Right forelimb (tissue), 1 donor: ENCODE results near the gene TMED4.
"Not testable (repeated sequence)": the region's sequence is repeated elsewhere in the genome, so short reads cannot be mapped to it uniquely, and the experiment has no call there.

Experiments used
- DNase-seq: peaks from one replicate; pipeline ENCODE4 v3.0.0-alpha.2; 2018

Gene TMED4

DNA sequence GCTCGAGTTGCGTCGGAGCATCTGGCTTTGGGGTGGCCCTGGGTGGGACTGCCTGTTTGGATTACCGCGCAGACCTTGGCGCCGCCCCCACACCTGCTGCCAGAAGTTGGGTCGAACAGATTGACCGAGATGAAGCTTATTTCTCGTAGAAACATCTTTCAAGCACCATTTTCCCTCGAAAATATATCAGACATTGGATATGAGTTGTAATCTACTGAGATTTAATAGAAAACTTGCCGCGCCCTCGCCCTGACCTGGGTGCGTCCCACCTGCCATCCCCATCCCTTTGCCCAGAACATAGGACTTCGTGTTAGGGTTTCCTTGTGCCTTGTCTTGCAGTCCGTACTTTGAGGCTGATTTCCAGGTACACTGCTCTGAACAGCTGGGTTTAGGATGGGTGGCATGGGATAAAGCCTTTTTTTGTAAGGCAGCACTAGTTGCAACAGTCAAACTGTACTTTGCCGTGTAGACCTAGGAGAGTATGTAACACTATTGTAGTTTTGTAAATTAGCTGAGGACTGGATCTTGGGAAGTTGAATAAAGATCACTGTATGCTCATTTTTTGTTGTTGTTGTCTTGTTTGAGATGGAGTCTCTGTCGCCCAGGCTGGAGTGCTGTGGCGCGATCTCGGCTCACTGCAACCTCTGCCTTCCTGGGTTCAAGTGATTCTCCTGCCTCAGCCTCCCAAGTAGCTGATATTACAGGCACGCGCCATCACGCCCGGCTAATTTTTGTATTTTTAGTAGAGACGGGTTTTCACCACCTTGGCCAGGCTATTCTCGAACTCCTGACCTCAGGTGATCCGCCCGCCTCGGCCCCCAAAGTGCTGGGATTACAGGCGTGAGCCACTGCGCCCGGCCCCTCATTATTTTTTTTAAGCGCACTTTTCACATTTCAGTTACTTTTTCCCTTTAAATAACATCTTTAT is 25.4 kb upstream of the TMED4 start:
- no peak for DNase-seq

DNA sequence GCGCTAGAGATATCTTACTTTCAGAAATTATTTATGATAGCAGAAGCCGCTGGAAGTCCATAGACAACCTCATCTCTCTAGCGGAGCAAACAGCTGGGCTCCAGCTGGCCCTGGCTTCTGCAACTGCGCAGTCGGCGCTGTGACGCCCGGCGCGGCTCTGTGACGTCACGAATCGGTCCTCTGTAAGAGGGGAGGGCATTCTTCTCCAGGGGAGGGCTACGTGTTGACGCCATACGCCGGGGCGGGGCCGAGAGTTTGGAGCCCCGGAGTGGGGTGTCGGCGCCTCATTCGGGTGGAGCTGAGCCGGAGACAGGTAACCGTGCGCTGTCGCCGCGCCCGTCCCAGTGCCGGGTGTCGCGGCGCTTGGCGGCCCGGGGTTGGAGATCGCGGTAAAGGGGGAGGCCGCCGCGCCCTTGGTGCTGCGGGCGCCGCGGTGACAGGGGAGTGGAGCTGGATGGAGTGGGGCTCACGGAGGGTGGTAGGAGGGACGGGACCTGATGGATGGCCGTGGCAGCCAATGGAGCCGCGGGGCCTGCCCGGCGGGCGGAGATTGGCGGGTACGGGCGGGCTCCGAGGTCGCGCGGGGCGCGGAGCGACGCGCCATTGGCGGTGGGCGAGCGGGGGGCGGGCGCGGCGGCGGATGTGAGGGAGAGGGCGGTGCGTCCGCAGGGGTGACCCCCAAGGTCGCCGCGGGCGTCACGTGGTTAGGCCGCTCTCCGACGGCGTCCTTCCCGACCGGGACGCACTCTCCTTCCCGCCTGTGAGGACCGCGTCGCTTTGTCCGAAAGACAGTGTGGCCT is 24.5 kb upstream of the TMED4 start, which contains the start of gene OGDH:
TSS of gene OGDH (plus strand) at position 287 of the 800 bp plus-strand sequence. CDS start 17,717 bp downstream, outside the sequence.
- DNase-seq: peak; percentile 99

DNA sequence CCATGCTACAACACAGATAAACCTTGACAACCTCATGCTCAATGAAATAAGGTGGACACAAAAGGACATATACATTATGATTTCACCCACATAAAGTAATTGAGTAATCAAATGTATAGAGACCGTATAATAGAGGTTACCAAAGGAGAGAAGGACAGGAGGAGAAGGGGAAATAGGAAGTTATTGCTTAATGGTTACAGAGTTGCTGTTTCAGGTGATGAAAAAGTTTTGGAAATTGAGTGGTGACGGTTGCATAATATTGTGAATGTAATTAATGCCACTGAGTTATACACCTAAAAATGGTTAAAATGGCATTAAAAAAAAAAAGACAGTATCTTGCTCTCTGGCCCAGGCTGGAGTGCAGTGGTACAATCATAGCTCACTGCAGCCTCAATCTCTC is 22.9 kb upstream of the TMED4 start:
- DNase-seq: no peak

DNA sequence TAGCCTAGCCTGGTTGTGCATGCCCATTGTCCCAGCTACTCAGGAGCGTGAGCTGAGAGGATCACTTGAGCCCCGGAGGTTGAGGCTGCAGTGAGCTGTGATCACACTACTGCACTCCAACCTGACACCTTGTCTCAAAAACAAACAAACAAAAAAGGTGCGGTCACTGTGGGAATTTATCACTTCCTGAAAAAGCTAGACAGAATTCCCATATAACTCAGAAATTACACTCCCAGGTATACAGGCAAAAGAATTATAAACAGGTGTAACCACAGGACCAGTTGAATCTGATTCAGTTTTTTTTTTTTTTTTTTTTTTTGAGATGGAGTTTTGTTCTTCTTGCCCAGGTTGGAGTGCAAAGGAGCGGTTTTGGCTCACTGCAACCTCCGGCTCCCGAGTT is 21.2 kb upstream of the TMED4 start:
- DNase-seq: no peak

DNA sequence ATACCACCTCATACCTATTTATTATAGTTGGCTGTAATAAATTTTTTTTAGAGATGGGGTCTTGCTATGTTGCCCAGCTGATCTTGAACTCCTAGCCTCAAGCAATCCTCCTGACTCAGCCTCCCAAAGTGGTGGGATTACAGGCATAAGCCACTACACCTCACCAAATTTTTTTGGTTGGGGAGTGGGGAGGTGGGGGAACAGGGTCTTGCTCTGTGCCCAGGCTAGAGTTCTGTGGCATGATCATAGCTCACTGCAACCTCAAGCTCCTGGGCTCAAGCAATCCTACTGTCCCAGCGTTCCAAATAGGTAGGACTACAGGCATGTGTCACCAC is 20.5 kb upstream of the TMED4 start:
- DNase-seq: no peak

DNA sequence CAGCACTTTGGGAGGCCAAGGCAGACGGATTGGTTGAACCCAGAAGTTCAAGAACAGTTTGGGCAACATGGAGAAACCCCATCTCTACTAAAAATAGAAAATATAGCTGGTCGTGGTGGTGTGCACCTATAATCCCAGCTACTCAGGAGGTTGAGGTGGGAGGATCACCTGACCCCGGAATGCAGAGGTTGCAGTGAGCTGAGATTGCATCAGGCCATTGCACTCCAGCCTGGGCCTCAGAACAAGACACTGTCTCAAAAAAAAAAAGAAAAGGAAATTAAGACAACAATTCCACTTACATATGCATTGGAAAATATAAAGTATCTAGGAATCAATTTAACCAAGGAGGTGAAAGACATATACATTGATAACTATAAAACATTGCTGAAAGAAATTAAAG is 17.2 kb upstream of the TMED4 start:
- no peak for DNase-seq

DNA sequence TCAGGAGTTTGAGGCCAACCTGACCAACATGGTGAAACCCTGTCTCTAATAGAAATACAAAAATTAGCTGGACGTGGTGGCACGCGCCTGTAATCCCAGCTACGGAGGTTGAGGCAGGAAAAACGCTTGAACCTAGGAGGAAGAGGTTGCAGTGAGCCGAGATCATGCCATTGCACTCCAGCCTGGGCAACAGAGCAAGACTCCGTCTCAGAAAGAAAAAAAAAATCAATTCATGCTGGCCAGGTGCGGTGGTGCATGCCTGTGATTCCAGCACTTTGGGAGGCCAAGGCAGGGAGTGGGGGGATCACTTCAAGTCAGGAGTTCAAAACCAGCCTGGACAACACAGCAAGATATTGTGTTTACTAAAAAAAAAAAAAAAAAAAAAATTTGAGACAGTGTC is 15.2 kb upstream of the TMED4 start:
- DNase-seq: not testable (repeated sequence)

DNA sequence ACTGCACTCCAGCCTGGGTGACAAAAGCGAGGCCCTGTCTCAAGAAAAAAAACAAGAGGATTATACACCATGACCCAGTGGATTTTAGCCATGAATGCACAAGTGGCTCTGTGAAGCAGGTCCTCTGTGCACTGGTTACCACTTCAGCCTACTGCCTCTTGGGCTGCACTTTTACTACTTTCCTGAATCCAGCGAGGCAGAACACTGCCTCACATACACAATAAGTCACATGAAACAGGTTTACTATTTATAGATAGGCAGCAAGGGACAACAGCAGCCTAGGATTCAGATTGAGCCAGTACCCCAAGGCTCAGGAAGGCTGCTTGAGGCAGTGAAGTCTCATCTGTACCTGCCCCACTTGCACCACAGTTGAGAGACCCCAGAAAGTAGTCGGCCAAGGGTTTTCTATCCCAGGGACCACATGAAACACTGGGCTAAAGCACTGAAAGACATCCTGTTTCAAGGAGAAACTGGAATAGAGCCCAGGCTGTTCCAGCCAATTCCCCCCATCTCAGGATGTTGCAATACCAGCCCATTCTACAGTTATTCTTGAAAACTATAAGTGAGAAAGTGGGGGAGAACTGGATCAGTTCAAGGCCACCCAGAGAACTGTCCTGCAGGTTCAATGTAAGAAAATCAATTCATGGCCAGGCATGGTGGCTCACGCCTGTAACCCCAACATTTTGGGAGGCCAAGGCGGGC is 14.1 kb upstream of the TMED4 start:
- no peak for DNase-seq

DNA sequence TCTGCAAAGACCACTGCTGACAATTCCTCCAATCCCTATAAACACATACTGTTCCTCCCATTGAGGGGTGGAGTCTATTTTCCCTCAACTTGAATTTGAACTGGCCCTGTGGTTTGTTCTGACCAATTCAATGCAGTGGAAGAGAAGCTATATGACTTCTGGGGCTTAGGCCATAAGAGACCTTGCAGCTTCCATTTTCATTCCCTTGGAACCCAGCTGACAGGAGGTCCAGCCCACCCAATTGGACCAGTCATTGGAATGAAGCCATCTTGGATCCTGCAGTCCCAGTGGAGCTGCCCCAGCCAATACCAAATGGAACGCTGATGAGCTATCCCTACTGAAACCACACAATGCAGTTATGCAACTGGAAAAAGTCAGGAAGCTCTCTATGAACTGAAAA is 8.9 kb upstream of the TMED4 start:
- DNase-seq: no peak

DNA sequence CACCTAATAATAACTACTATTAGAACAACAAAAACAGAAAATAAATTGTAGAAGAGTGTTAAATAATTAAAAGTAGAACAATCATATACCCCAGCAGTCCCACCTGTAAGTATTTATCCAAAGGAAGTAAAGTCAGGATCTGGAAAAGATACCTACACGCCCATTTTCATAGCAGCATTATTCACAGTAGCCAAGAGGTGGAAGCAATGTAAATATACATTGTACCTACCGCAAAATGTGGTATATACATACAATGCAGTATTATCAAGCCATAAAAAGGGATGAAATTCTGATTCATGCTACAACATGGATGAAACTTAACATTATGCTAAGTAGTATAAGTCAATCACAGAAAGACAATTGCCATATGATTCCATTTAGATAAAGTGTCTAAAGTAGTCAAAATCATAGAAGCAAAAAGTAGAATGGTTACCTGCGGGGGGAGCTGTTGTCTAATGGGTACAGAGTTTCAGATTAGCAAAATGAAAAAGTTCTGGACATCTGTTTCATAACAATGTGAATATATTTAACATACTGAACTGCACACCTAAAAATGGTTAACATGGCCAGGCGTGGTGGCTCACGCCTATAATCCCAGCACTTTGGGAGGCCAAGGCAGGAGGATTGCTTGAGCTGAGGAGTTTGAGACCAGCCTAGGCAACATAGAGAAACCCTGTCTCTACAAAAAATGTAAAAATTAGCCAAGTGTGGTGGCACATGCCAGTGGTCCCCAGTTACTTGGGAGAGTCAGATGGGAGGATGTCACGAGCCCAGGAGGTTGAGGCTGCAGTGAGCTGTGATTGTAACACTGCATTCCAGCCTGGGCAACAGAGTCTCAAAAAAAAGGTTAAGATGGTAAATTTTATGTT is 6.0 kb upstream of the TMED4 start:
- peak; percentile 62 for DNase-seq

DNA sequence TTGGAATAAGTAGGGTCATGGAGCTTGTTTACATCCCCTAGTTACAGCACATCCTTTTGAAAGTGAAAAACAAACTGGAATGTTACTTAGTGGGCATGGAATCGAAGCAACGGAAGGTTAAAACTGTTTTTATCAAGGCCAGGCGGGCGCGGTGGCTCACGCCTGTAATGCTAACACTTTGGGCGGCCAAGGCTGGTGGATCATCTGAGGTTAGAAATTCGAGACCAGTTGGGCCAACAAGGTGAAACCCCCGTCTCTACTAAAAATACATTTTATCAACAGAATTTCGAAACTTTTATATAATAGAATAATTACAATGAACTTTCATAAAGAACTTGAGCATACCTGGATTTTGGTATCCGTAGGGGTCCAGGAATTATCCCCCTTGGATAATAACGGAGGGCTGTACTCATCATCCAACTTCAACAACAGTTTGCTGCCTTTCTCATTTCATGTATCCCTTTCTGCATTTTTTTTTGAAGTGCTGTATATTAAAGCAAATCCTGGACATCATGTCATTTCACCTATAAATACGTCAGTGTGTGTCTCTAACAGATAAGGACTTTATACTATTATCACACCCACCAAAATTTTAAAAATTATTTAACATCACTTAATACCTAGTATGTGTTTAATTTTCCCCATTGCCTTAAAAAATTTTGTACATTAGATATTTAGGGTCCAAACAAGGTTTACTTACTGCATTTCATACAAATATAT is 1.3 kb upstream of the TMED4 start:
- no peak for DNase-seq

DNA sequence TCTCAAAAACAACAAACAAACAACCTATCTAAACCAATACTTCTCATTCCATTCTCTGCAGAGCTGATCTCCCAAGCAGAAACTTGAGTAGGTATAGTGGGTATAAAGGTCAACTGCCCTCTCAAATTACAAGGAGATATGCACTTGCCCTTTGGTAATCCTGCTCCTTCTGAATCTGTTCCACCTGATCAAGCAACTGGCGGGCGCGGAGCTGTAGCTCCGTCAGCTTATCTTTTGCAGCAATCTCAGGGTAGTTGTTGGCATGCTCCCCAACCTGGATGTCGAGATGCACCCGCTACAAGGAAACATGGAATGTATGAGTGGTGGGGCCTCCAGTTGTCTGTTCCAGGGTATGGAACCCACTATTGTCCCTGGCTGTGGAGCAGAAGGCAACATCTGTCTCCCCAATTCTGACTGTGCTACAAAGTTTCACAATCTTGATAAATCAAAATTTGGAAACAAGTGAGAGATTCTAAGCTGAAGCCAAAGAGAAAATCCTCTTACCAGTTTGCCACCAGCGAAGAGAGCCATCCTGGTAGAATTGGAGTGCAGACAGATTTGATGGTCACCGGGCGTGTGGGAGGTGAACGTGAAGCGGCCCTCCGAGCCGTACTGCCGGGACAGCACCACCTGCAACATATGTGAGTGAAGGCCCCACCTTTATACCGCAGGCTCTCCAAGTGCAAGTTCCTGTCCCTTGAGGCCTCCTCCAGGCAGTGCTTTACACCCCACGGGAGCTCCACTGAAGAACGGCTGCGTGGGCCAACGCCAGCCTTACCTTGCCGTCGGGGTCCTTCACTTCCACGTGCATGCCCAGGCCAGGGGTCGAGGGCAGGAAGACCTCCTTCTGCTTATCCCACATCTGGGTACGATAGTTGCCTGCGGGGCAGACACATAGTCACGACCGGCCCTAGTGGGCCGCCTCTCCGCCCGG is 819 bp downstream of the TMED4 start:
- DNase-seq: no peak

DNA sequence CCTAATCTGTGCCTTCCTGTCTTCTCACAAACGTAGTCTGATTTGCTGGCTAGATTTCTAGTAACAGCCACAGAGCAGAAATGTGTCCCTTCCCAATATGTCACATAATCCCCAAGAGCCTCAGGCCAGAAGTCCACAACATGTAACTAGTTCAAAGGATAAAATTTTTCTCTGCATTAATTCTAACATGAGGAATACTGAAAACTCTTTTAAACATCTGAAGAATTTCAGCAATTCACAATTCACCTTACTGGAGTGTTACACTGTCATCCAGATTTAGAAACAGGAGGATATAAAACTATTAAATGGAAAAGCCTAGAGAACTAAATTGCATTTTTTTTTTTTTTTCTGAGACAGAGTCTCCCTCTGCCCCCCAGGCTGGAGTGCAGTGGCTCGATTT is 5.8 kb downstream of the TMED4 start:
- no peak for DNase-seq

DNA sequence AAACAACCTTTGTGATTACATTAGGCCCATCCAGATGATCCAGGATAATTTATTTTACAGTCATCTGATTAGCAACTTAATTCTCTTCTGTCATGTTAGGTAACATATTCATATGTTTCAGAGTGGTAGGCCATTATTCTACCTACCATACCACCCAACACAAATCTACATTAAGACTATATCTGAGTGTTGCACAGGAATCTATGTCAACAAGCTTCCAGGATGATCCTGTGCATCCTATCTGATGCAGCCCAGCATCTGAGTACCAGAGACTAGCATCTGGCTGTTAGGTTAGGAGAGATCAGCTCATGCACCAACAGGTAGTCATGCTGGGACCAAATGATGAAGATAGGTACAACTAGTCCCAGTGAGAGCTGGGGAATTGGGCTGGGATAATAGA is 7.0 kb downstream of the TMED4 start:
- DNase-seq: no peak

DNA sequence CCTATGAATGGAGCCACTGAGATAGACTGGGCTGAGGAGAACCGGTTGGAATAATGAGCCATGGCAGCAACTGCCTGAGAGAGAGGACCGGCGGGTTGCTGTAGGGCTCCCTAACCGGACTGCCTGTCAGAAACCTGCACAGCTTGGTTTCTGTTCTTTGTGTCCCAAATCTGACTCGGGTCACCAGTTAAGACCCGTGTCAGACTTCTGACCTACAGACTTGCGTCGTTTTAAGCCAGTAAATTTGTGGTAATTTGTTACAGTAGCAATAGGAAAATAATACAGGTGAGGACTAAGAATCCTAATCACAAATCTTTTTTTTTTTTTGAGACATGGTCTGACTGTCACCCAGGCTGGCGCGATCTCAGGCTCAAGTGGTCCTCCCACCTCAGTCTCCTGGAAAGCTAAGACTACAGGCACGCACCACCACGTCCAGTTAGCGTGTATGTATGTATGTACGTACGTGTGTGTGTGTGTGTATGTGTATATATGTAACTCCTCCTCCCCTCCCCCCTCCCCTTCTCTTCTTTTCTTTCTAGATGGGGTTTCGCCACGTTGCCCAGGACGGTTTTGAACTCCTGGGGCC is 7.7 kb downstream of the TMED4 start:
- DNase-seq: no peak

DNA sequence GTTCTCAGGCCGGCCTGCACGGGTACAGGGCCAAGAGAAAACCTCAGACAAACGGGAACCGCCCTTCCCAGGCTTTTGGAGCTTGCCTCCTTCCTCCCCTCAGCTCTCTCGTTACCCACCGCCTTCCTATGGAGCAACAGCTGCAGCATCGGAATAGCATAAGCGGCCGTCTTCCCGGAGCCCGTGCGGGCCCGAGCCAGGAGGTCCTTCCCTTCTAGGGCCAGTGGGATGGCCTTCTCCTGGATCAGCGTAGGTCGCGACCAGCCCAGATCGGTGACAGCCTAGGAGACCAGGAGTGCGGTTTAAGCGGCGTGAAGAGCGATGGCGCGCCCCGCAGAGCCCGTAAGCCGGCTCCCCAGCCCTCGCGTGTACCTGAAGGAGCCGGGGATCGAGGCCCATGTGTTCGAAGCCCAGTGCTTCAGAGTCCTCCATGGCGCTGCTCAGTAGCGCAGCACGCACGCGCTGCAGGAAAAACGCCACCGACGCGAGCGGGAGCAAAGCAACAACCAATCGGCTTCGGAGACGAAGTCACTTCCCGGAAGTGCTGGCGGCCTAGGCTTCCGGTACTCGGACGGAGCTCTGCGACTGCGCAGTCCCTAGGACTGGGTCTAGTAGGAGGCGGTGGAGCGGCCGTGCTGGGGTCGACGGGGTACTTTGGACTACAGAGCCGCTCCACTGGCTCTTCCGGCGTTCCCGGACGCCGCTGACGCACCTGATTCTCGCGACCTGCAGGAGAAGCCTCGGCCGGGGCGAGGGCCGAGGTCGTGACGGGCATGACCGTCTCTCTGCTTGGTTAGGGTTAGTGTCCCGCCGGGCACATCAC is 8.4 kb downstream of the TMED4 start, which contains the start of gene DDX56:
TSS of gene DDX56 (minus strand) at position 445 of the 823 bp plus-strand sequence. CDS start at position 432, 13 bp downstream.
- peak; percentile 94 for DNase-seq

DNA sequence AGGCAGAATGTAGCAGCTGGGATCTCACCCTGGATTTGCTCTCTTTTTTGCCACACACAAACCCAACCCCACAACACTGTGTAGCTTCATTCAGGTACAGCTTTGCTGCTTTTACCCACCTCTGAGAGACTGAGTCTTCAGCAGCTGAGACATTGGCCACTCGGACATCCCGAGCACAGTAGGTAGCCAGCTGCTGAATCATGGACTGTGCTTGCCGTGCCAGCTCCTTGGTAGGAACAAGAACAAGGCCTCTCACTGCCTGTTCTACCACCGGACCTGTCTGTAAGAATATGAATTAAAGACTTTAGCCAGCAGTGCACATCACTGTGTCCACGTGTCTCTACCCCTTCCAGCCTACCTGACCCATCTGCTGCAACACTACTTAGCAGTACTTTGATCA is 9.3 kb downstream of the TMED4 start:
- no peak for DNase-seq

DNA sequence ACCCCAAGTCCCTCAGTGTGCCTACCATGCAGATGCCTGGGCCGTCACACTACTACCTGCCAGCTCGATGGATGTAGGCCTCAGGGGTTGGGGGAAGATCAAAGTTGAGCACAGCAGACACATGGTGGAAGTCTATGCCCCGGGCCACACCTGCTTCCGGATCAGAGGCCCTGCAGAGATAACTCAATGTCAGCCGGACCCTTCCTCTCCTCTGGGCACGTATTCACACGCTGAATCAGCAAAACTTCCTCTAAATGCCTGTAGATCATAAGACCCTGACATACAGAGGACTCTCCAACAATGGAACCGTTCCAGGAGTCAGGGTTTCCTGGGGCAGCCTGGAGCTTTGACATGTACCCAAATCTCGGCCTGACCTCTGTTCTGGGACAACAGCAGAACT is 12.1 kb downstream of the TMED4 start:
- DNase-seq: no peak
